ENCODE results near the gene EMC8. TPM values are rescaled to one million over a fixed set of nuclear protein-coding genes. Genes with fewer than 3 reads are reported as not detected.

The EMC8 gene
- total and polyA plus RNA-seq, 2 of the 8 experiments (the other 6 are each of a cell fraction or from before 2014, with no cell fraction given), result 52.2 to 69.7 TPM

GRCh38 chr16:85789773-85790172 is 9.6 kb downstream of the EMC8 start (continued):
- TF ChIP-seq NANOG (IDR thresholded peaks at IDR 0.05; ENCODE audit: insufficient read depth, low read depth, low read length, poor library complexity, severe bottlenecking) (no peak), SIN3A (conservative IDR thresholded peaks at IDR 0.05 in 1 of 2, IDR thresholded peaks at IDR 0.05 in 1 of 2; ENCODE audit: low read depth in 1 of 2, low read length in 2 of 2) (no peak), POLR2A (IDR thresholded peaks at IDR 0.05; ENCODE audit: control extremely low read depth in 1 of 2, low read depth in 2 of 2, low read length in 2 of 2) (no peak), RAD21 (IDR thresholded peaks at IDR 0.05 in 1 of 2, conservative IDR thresholded peaks at IDR 0.05 in 1 of 2; ENCODE audit: low read depth in 2 of 2, low read length in 2 of 2) (no peak), BCL11A (IDR thresholded peaks at IDR 0.05; ENCODE audit: low read depth in 2 of 2, low read length in 2 of 2) (no peak), CBX5 (IDR thresholded peaks at IDR 0.05; ENCODE audit: low read depth, low read length) (no peak), USF2 (IDR thresholded peaks at IDR 0.05; ENCODE audit: low read length) (no peak), GABPA (IDR thresholded peaks at IDR 0.05; ENCODE audit: borderline replicate concordance, insufficient read depth, low read length) (no peak), CREB1 (IDR thresholded peaks at IDR 0.05) (no peak)

Data from H1 (cell line).